ENCODE results near the gene CLEC16A.

CLEC16A gene

GRCh38 chr16:11205065-11205699 is 260.8 kb downstream of the CLEC16A start:
- Histone ChIP-seq H3K9me3 (ENCODE audit: control insufficient read depth, insufficient read depth, low read length) (peaks cover 13% of the 10 kb centered on the region), H3F3A (ENCODE audit: control insufficient read depth, insufficient read depth) (no peaks in the 10 kb centered on the region)

DNA sequence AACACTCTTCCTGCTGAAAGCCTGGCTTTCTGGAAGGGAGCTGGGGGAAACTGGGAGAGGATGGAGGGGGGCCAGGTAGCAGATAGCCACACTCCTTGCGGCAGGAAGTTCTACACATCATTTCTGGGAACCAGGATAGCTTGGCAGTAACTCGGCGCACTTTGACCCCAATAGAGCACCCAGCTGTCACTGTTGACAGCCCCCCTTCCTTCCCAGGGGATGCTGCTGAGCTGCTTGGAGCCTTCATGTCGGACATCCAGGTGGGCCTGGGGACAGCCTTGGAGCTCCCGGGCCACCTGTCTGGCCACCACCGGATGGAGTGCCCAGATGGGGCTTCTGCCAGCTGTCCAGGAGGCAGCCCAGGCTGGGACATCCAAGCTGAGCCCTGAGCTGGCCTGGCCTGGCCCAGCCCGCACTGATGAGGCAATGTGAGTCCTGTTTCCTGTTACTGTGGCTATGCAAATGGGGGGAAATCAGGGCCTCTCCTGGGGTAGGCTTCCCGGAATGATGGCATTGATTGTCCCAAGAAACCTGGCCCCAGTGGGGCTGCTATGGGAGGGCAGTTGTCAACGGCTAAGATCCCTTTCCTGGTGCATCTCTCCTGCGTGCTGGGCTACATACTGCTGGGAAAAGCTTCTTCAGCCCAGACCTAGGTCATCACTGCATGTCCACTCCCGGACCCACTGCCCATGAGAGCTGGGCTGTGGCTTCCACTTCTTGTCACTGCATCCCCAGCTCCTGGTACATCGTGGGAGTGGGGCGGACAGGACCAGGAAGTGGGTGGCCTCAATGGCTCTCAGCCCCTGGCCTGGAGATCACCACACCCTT is 261.6 kb downstream of the CLEC16A start:
- Histone ChIP-seq H3K27me3 (ENCODE audit: control insufficient read depth, low read length) (peaks cover 67% of the 10 kb centered on the region), H3F3A (ENCODE audit: control insufficient read depth, insufficient read depth) (no peaks in the 10 kb centered on the region), H3K4me3 (ENCODE audit: low read length) (no peak overlapping the region), H3K9me3 (ENCODE audit: control insufficient read depth, insufficient read depth, low read length) (peaks cover 13% of the 10 kb centered on the region), H3K27ac (ENCODE audit: low read depth, low read length) (no peak overlapping the region), H4K20me1 (ENCODE audit: control insufficient read depth, insufficient read depth, low read depth, low read length) (no peaks in the 10 kb centered on the region), H3K4me1 (ENCODE audit: control insufficient read depth, low read length) (peaks cover 24% of the 10 kb centered on the region), H3K4me2 (ENCODE audit: low read length) (no peak overlapping the region), H3K9me2 (replicated peaks; ENCODE audit: control insufficient read depth, low read length) (no peaks in the 10 kb centered on the region), H3K36me3 (ENCODE audit: control insufficient read depth, low read length) (no peaks in the 10 kb centered on the region), H3K79me2 (ENCODE audit: control insufficient read depth, low read length) (no peaks in the 10 kb centered on the region)
- TF ChIP-seq EZH2phosphoT487 (IDR thresholded peaks at IDR 0.05; ENCODE audit: borderline replicate concordance, low read length), result no peak
- TF ChIP-seq, protein P1, sequence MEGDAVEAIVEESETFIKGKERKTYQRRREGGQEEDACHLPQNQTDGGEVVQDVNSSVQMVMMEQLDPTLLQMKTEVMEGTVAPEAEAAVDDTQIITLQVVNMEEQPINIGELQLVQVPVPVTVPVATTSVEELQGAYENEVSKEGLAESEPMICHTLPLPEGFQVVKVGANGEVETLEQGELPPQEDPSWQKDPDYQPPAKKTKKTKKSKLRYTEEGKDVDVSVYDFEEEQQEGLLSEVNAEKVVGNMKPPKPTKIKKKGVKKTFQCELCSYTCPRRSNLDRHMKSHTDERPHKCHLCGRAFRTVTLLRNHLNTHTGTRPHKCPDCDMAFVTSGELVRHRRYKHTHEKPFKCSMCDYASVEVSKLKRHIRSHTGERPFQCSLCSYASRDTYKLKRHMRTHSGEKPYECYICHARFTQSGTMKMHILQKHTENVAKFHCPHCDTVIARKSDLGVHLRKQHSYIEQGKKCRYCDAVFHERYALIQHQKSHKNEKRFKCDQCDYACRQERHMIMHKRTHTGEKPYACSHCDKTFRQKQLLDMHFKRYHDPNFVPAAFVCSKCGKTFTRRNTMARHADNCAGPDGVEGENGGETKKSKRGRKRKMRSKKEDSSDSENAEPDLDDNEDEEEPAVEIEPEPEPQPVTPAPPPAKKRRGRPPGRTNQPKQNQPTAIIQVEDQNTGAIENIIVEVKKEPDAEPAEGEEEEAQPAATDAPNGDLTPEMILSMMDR (IDR thresholded peaks at IDR 0.05; ENCODE audit: low read depth, low read length, poor library complexity, severe bottlenecking), result no peak

More at GRCh38 chr16:11205065-11205699, 260.8 kb downstream of the CLEC16A start:
- no peak overlapping the region for H3K4me2 ChIP-seq (ENCODE audit: low read length)
- peaks cover 72% of the 10 kb centered on the region for H3K27me3 ChIP-seq (ENCODE audit: control insufficient read depth, low read length)
- no peaks in the 10 kb centered on the region for H3K9me2 ChIP-seq (replicated peaks; ENCODE audit: control insufficient read depth, low read length)
- H4K20me1 ChIP-seq (ENCODE audit: control insufficient read depth, insufficient read depth, low read depth, low read length), result no peaks in the 10 kb centered on the region
- no peak overlapping the region for H3K27ac ChIP-seq (ENCODE audit: low read depth, low read length)
- H3K79me2 ChIP-seq (ENCODE audit: control insufficient read depth, low read length), result no peaks in the 10 kb centered on the region
- H3K36me3 ChIP-seq (ENCODE audit: control insufficient read depth, low read length), result no peaks in the 10 kb centered on the region
- peaks cover 24% of the 10 kb centered on the region for H3K4me1 ChIP-seq (ENCODE audit: control insufficient read depth, low read length)
- TF ChIP-seq EZH2phosphoT487 (IDR thresholded peaks at IDR 0.05; ENCODE audit: borderline replicate concordance, low read length), result no peak
- TF ChIP-seq, protein P1 (IDR thresholded peaks at IDR 0.05; ENCODE audit: low read depth, low read length, poor library complexity, severe bottlenecking), result no peak
- no peak overlapping the region for H3K4me3 ChIP-seq (ENCODE audit: low read length)

DNA sequence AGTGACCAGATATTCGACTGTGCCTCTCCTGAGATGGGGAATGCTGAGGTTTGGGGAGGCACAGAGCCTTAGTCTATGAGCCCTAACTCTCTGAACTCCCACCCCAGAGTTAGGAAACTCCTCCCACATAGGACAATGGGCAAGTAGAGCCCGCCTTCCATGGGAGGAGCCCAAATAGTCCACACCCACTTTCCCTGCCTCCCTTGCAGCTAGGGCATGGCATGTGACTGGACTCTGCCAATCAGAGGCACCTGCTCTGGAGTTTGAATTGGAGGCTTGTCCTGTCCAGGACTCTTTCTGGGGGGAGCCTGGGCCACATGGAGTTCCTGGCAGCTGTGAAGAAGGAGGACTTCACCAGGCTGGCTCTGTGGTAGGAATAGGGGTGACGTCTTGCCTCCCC is 263.3 kb downstream of the CLEC16A start:
- Histone ChIP-seq H3K9me2 (replicated peaks; ENCODE audit: control insufficient read depth, low read length) (no peaks in the 10 kb centered on the region), H3F3A (ENCODE audit: control insufficient read depth, insufficient read depth) (no peaks in the 10 kb centered on the region), H3K36me3 (ENCODE audit: control insufficient read depth, low read length) (no peaks in the 10 kb centered on the region), H3K27me3 (ENCODE audit: control insufficient read depth, low read length) (peaks cover 67% of the 10 kb centered on the region), H3K4me3 (ENCODE audit: low read length) (no peak overlapping the region), H3K9me3 (ENCODE audit: control insufficient read depth, insufficient read depth, low read length) (peaks cover 13% of the 10 kb centered on the region), H3K4me1 (ENCODE audit: control insufficient read depth, low read length) (peaks cover 26% of the 10 kb centered on the region), H3K4me2 (ENCODE audit: low read length) (no peak overlapping the region), H3K27ac (ENCODE audit: low read depth, low read length) (no peak overlapping the region), H3K79me2 (ENCODE audit: control insufficient read depth, low read length) (no peaks in the 10 kb centered on the region), H4K20me1 (ENCODE audit: control insufficient read depth, insufficient read depth, low read depth, low read length) (no peaks in the 10 kb centered on the region)
- TF ChIP-seq, protein P1 (IDR thresholded peaks at IDR 0.05; ENCODE audit: low read depth, low read length, poor library complexity, severe bottlenecking), result no peak
- no peak for TF ChIP-seq EZH2phosphoT487 (IDR thresholded peaks at IDR 0.05; ENCODE audit: borderline replicate concordance, low read length)
